K562 (cell line): ENCODE results near the gene MDN1. TPM values are rescaled to one million over a fixed set of nuclear protein-coding genes. Genes with fewer than 3 reads are reported as not detected.

Experiments
- ATF1 ChIP-seq, 2 experiments: fragments of 450-650 bp in 1 of 2; IDR thresholded peaks; 2 replicates each; pipeline ENCODE4 v1.6.1; 2016; ENCODE audit warnings: missing compliant biosample characterization in 1 of 2, missing genetic modification characterization in 1 of 2
- C11orf30 ChIP-seq: fragments of 450-650 bp; IDR thresholded peaks from 2 replicates; pipeline ENCODE4 v1.6.1; 2016; ENCODE audit warnings: low read depth, mild to moderate bottlenecking
- EGR1 ChIP-seq: fragments of 450-650 bp; conservative IDR thresholded peaks from 2 replicates; pipeline ENCODE4 v1.6.1; 2017; ENCODE audit warnings: mild to moderate bottlenecking
- FOSL1 ChIP-seq: fragments of 200-800 bp; sonication (Bioruptor generic); conservative IDR thresholded peaks from 2 replicates; pipeline ENCODE4 v1.6.1; 2016; ENCODE audit warnings: missing genetic modification characterization, missing compliant biosample characterization
- HMGXB4 ChIP-seq: sonication (generic); formaldehyde crosslinking; IDR thresholded peaks from 2 replicates; pipeline ENCODE4 v1.8.1; 2023; ENCODE audit warnings: mild to moderate bottlenecking, missing genetic modification reagents
- KDM2B ChIP-seq: fragments of 250-450 bp; sonication (Bioruptor Pico); IDR thresholded peaks from 2 replicates; pipeline ENCODE4 v1.8.0; 2021; ENCODE audit warnings: mild to moderate bottlenecking, moderate library complexity
- MITF ChIP-seq: IDR thresholded peaks from 2 replicates; pipeline ENCODE4 v1.6.1; 2014; ENCODE audit warnings: antibody characterized with exemption
- NONO ChIP-seq, 2 experiments: fragments of 200-400 bp in 1 of 2; fragments of 450-650 bp in 1 of 2; formaldehyde crosslinking in 1 of 2; IDR thresholded peaks; 2 replicates each; pipeline ENCODE4 v1.6.1; 2017; ENCODE audit warnings: low read depth in 2 of 2, mild to moderate bottlenecking in 2 of 2, moderate library complexity in 2 of 2, low read length in 1 of 2
- OTX1 ChIP-seq: fragments of 450-650 bp; formaldehyde crosslinking; IDR thresholded peaks from 2 replicates; pipeline ENCODE4 v1.4.0; 2022; ENCODE audit warnings: mild to moderate bottlenecking
- PPARD ChIP-seq: fragments of 250-450 bp; sonication (Bioruptor Pico); IDR thresholded peaks from 2 replicates; pipeline ENCODE4 v1.8.0; 2022; ENCODE audit warnings: inconsistent platforms, mild to moderate bottlenecking, moderate library complexity
- SMAD2 ChIP-seq: fragments of 150-350 bp; IDR thresholded peaks from 2 replicates; pipeline ENCODE4 v1.6.1; 2014; ENCODE audit warnings: low read depth, mild to moderate bottlenecking, low read length
- TRIM28 ChIP-seq: fragments of 450-650 bp; IDR thresholded peaks from 2 replicates; pipeline ENCODE4 v1.6.1; 2017
- ZBTB49 ChIP-seq: sonication (generic); formaldehyde crosslinking; IDR thresholded peaks from 2 replicates; pipeline ENCODE4 v1.8.0; 2022; ENCODE audit warnings: missing genetic modification reagents, mild to moderate bottlenecking, borderline replicate concordance
- ZFP36 ChIP-seq: fragments of 150-350 bp; IDR thresholded peaks from 2 replicates; pipeline ENCODE4 v1.6.1; 2018; ENCODE audit warnings: low read length, low read depth; ENCODE audit not compliant: partially characterized antibody
- ZKSCAN3 ChIP-seq: fragments of 250-450 bp; sonication (Bioruptor Pico); IDR thresholded peaks from 2 replicates; pipeline ENCODE4 v1.4.0; 2020
- ZMIZ1 ChIP-seq, 2 experiments: fragments of 150-350 bp in 1 of 2; IDR thresholded peaks; 2 replicates each; pipeline ENCODE4 v1.6.1; 2012 to 2016; ENCODE audit warnings: low read depth in 2 of 2, low read length in 2 of 2, mild to moderate bottlenecking in 1 of 2, moderate library complexity in 1 of 2
- ZNF354B ChIP-seq: fragments of 250-450 bp; sonication (Bioruptor Pico); IDR thresholded peaks from 2 replicates; pipeline ENCODE4 v1.4.0; 2020
- ZNF785 ChIP-seq: fragments of 250-450 bp; sonication (Bioruptor Pico); IDR thresholded peaks from 2 replicates; pipeline ENCODE4 v1.4.0; 2020; ENCODE audit warnings: mild to moderate bottlenecking
- polyA plus RNA-seq, 8 experiments: library from polyadenylated mRNA; depleted of rRNA in 4 of 8; stranded (reverse) in 5 of 8; unstranded in 3 of 8; fragments of >200 nt; fragmentation: Nextera tagmentation in 2 of 8; fragmentation: Illumina TruSeq in 1 of 8; extraction: Ambion mirVana in 2 of 8; extraction: Trizol in 1 of 8; gene quantifications; 2 replicates each; pipeline versions ENCODE4 v1.2.1 to v1.2.3, GENCODE V29; 2011 to 2014; ENCODE audit warnings: inconsistent platforms in 1 of 8, missing spikeins in 1 of 8
- total RNA-seq, 7 experiments: library from RNA; depleted of rRNA in 6 of 7; stranded (reverse); fragments of >200 nt in 6 of 7; fragmentation: Illumina TruSeq in 2 of 7; extraction: Trizol in 2 of 7; gene quantifications; 2 replicates each; pipeline versions ENCODE4 v1.2.1 to v1.2.3, GENCODE V29; 2011 to 2021; ENCODE audit warnings: low replicate concordance in 1 of 7

Gene MDN1
- total and polyA plus RNA-seq, 9 of the 15 experiments (the other 6 are each of a cell fraction or from before 2014, with no cell fraction given) = 25.6 to 93.6 (median 43.0) TPM

GRCh38 chr6:89819336-89820130 is at the start of gene MDN1 (continued):
- no peak for TF ChIP-seq ZMIZ1 (IDR thresholded peaks at IDR 0.05; ENCODE audit: low read depth in 2 of 2, low read length in 2 of 2)
- 0 out of 2 replicates have a peak, but pooled peaks have one; percentile 19 for TF ChIP-seq TRIM28
- TF ChIP-seq ZBTB49 (CRISPR knock-in tag) = no peak
- no peak for TF ChIP-seq PPARD (CRISPR knock-in tag)
- TF ChIP-seq FOSL1 = no peak; the same call in 1 of the 2 replicates
- peak; percentile 92 for TF ChIP-seq C11orf30
- TF ChIP-seq MITF = no peak
- TF ChIP-seq ATF1 (CRISPR knock-in tag; IDR thresholded peaks at IDR 0.05) = peak; percentile 93
- peak; percentile 99 for TF ChIP-seq ATF1 (tag; IDR thresholded peaks at IDR 0.05)
- no peak for TF ChIP-seq ZNF785 (CRISPR knock-in tag)
- TF ChIP-seq KDM2B (CRISPR knock-in tag) = no peak
- peak; percentile 49; the same call in 1 of the 2 replicates for TF ChIP-seq HMGXB4 (CRISPR knock-in tag)
- no peak for TF ChIP-seq ZNF354B
- no peak for TF ChIP-seq SMAD2
- TF ChIP-seq EGR1 = peak; percentile 65
- no peak for TF ChIP-seq ZFP36
- TF ChIP-seq ZKSCAN3 (CRISPR knock-in tag) = no peak
- no peak for TF ChIP-seq NONO (IDR thresholded peaks at IDR 0.05; ENCODE audit: low read depth in 2 of 2, low read length in 1 of 2)
- no peak for TF ChIP-seq OTX1 (CRISPR knock-in tag)
